ENCODE measurements around the gene MAP2K7.

Gene MAP2K7

DNA sequence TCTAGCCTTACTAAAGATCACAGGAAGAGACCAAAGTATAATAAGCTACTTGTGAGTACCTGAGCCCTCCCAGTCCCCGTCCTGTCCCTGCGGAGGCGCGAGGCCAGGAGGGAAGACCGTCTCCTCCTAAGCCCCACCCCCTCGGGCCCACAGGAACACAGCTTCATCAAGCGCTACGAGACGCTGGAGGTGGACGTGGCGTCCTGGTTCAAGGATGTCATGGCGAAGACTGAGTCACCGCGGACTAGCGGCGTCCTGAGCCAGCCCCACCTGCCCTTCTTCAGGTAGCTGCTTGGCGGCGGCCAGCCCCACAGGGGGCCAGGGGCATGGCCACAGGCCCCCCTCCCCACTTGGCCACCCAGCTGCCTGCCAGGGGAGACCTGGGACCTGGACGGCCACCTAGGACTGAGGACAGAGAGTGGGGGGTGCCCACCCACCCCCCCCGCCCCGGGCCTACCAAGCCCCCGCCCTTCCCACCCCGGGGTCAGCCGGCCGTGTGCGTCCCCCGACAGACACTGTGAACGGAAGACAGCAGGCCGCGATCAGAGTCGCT is 8.5 kb downstream of the MAP2K7 start:
- no peaks in the 10 kb centered on the region for H3K9me3 ChIP-seq (ENCODE audit: control insufficient read depth in 1 of 2, low read length in 2 of 2)
- peaks cover 3 to 42% of the 10 kb centered on the region in 2 donors for H3K36me3 ChIP-seq (ENCODE audit: control insufficient read depth in 1 of 2, insufficient read depth in 2 of 2, low read length in 2 of 2)
- H3K27ac ChIP-seq (ENCODE audit: low read length), result no peak overlapping the region
- H3K4me3 ChIP-seq (ENCODE audit: low read depth in 1 of 2, low read length in 2 of 2), result no peak overlapping the region
- H3K27me3 ChIP-seq (ENCODE audit: low read depth, low read length), result peaks cover 15% of the 10 kb centered on the region
- H3K4me1 ChIP-seq (ENCODE audit: control insufficient read depth in 1 of 2, insufficient read depth in 2 of 2, low read length in 2 of 2), result peaks cover 0 to 21% of the 10 kb centered on the region in 2 donors

DNA sequence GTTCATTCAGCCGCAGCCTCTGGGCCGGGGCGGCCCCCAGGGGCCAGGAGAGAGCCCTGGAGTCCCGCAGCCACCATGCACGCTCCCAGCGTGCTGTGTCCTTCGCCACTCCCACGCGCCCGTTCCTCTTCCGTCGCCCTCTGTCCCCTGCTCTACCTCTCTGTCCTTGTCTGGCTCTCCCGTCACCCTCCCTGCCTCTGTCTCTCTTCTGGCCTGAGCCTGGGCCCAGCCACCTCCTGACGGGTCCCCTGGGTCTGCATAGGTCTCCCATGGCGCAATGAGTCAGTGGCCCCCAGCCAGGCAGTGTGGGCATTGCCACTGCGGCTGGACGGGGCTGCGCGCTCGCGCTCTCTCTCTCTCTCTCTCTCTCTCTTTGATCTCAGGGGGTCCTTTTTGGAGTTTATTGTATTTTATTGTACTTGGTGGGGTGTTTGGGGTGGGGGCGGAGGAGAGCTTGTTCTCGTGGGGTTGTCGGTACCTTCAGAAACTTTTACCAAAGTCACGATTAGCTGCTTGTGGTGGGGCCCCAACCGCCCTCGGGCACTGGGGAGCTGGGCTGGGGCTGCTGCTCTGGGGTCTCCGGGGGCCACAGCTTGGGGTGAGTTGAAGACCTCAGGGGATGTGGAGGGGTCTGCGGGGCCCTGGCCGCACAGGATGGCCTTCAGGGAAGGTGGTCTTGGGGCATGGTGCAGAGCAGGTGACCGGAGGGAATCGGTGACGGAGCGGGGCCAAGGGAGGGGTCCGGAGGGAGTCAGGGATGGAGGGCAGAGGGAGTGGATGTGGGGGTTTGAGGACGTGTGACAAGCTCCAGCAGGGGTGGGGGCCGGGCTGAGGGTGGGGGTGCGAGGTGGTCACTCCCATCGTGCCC is 9.3 kb downstream of the MAP2K7 start:
- H3K27me3 ChIP-seq (ENCODE audit: low read depth, low read length), result peaks cover 19% of the 10 kb centered on the region
- peaks cover 3 to 42% of the 10 kb centered on the region in 2 donors for H3K36me3 ChIP-seq (ENCODE audit: control insufficient read depth in 1 of 2, insufficient read depth in 2 of 2, low read length in 2 of 2)
- no peaks in the 10 kb centered on the region for H3K9me3 ChIP-seq (ENCODE audit: control insufficient read depth in 1 of 2, low read length in 2 of 2)
- no peak overlapping the region for H3K27ac ChIP-seq (ENCODE audit: low read length)
- peaks cover 0 to 24% of the 10 kb centered on the region in 2 donors for H3K4me1 ChIP-seq (ENCODE audit: control insufficient read depth in 1 of 2, insufficient read depth in 2 of 2, low read length in 2 of 2)
- no peak overlapping the region for H3K4me3 ChIP-seq (ENCODE audit: low read depth in 1 of 2, low read length in 2 of 2)

DNA sequence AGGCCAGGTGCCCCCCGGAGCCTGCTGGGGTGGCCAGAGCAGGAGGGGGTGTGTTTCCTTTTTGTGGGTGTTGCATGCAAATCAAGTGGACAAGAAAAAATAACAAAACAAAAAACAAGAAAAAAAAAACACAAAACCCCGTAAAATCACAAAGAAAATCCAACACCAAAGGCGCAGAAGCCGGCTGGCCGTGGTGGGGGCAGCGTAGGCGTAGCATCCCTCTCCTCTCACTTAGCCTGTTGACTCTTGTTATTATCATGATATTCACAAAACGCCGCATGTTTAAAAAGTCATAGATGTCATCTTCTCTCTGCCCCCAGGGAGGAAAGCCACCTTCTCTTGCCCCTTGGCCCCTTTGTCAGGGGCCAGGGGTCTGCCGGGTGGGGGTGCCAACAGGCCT is 10.0 kb downstream of the MAP2K7 start:
- Histone ChIP-seq H3K4me1 (ENCODE audit: control insufficient read depth in 1 of 2, insufficient read depth in 2 of 2, low read length in 2 of 2) (peaks cover 0 to 28% of the 10 kb centered on the region in 2 donors), H3K27ac (ENCODE audit: low read length) (no peak overlapping the region), H3K9me3 (ENCODE audit: control insufficient read depth in 1 of 2, low read length in 2 of 2) (no peaks in the 10 kb centered on the region), H3K4me3 (ENCODE audit: low read depth in 1 of 2, low read length in 2 of 2) (no peak overlapping the region), H3K36me3 (ENCODE audit: control insufficient read depth in 1 of 2, insufficient read depth in 2 of 2, low read length in 2 of 2) (peaks cover 3 to 42% of the 10 kb centered on the region in 2 donors), H3K27me3 (ENCODE audit: low read depth, low read length) (peaks cover 27% of the 10 kb centered on the region)

DNA sequence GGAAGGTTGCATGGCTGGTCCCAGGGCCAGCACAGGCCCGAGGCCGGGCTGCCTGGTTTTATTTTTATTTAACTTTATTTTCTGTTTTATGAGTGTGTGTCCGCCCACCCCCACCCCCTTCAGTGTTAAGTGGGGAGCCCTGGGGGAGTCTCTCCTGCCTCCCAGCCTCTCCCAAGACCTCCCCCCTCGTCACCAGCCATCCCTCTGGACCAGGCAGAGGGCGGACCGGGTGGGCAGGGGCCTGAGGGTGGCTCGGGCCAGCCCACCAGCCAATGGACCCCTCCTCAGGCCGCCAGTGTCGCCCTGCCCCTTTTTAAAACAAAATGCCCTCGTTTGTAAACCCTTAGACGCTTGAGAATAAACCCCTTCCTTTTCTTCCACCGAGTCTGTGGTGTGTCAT is 10.4 kb downstream of the MAP2K7 start:
- Histone ChIP-seq H3K4me3 (ENCODE audit: low read depth in 1 of 2, low read length in 2 of 2) (no peak overlapping the region), H3K9me3 (ENCODE audit: control insufficient read depth in 1 of 2, low read length in 2 of 2) (no peaks in the 10 kb centered on the region), H3K27me3 (ENCODE audit: low read depth, low read length) (peaks cover 29% of the 10 kb centered on the region), H3K27ac (ENCODE audit: low read length) (no peak overlapping the region), H3K36me3 (ENCODE audit: control insufficient read depth in 1 of 2, insufficient read depth in 2 of 2, low read length in 2 of 2) (peaks cover 3 to 39% of the 10 kb centered on the region in 2 donors), H3K4me1 (ENCODE audit: control insufficient read depth in 1 of 2, insufficient read depth in 2 of 2, low read length in 2 of 2) (peaks cover 0 to 32% of the 10 kb centered on the region in 2 donors)

DNA sequence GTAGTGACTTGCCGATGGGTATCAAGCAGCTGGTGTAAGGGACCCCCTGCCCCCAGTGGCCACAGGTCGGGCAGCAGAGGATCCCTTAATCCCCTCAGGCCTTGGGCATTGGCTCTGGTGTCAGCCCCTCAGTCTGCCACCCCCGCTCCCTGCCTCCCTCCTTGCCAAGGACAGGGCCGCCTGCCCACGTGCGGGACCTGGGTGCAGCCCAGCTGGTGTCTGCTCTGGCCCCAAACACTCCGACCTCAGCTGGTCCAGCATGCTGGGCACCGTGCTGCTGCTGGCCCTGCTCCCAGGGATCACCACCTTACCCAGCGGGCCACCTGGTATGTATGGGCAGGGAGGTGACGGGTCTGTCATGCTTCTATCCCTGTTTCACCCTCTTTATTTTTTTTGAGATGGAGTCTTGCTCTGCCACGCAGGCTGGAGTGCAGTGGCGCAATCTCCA is 10.9 kb downstream of the MAP2K7 start, which contains the start of gene TGFBR3L:
Gene TGFBR3L (plus strand): TSS at position 233 of the 448 bp plus-strand sequence.
- Histone ChIP-seq H3K27me3 (ENCODE audit: low read depth, low read length) (peaks cover 29% of the 10 kb centered on the region), H3K4me3 (ENCODE audit: low read depth in 1 of 2, low read length in 2 of 2) (no peak within 1 kb of the TSS)

DNA sequence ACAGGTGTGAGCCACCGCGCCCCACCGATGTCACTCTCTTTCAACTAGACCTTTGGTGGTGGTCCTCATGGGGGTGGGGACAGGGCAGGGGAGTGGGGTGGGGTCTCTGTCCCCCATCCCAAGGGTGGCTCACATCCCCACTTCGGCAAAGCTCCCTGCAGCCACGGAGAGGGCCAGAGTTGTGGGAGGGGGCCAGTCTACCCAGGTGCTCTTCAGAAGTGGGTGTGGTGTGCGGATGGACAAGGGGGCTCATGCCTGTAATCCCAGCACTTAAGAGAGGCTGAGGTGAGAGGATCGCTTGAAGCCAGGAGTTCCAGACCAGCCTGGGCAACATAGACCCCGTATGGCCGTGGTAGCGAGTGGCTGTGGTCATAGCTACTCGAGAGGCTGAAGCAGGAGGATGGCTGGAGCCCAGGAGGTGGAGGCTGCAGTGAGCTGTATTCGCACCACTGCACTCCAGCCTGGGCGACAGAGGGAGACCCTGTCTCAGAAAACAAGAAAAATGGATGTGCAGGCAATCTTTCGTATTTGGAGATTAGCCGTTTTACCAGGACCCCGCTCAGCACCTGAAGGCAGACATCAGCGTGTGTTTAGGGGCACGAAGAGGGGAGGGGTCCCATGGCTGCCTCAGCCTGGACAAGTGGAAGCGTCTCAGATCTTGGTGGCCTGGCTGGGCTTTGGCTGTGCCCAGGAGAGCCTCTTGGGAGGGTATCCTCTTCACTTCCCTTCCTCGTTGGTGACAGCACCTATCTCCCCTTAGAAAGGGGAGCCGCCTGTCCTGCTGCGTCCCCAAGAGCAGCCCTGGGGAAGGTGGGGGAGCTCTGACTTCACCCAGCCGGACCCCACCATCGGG is 11.8 kb downstream of the MAP2K7 start:
- Histone ChIP-seq H3K9me3 (ENCODE audit: control insufficient read depth in 1 of 2, low read length in 2 of 2) (no peaks in the 10 kb centered on the region), H3K27me3 (ENCODE audit: low read depth, low read length) (peaks cover 29% of the 10 kb centered on the region), H3K27ac (ENCODE audit: low read length) (no peak overlapping the region), H3K4me3 (ENCODE audit: low read depth in 1 of 2, low read length in 2 of 2) (peak overlapping the region in 1 of 2 donors; percentile 51), H3K4me1 (ENCODE audit: control insufficient read depth in 1 of 2, insufficient read depth in 2 of 2, low read length in 2 of 2) (peaks cover 0 to 42% of the 10 kb centered on the region in 2 donors), H3K36me3 (ENCODE audit: control insufficient read depth in 1 of 2, insufficient read depth in 2 of 2, low read length in 2 of 2) (peaks cover 3 to 25% of the 10 kb centered on the region in 2 donors)

More for the DNA sequence above, 10.9 kb downstream of the MAP2K7 start, which contains the start of gene TGFBR3L:
- peaks cover 3 to 34% of the 10 kb centered on the region in 2 donors for H3K36me3 ChIP-seq (ENCODE audit: control insufficient read depth in 1 of 2, insufficient read depth in 2 of 2, low read length in 2 of 2)
- H3K9me3 ChIP-seq (ENCODE audit: control insufficient read depth in 1 of 2, low read length in 2 of 2), result no peaks in the 10 kb centered on the region
- peaks cover 0 to 37% of the 10 kb centered on the region in 2 donors for H3K4me1 ChIP-seq (ENCODE audit: control insufficient read depth in 1 of 2, insufficient read depth in 2 of 2, low read length in 2 of 2)
- no peak within 1 kb of the TSS for H3K27ac ChIP-seq (ENCODE audit: low read length)

DNA sequence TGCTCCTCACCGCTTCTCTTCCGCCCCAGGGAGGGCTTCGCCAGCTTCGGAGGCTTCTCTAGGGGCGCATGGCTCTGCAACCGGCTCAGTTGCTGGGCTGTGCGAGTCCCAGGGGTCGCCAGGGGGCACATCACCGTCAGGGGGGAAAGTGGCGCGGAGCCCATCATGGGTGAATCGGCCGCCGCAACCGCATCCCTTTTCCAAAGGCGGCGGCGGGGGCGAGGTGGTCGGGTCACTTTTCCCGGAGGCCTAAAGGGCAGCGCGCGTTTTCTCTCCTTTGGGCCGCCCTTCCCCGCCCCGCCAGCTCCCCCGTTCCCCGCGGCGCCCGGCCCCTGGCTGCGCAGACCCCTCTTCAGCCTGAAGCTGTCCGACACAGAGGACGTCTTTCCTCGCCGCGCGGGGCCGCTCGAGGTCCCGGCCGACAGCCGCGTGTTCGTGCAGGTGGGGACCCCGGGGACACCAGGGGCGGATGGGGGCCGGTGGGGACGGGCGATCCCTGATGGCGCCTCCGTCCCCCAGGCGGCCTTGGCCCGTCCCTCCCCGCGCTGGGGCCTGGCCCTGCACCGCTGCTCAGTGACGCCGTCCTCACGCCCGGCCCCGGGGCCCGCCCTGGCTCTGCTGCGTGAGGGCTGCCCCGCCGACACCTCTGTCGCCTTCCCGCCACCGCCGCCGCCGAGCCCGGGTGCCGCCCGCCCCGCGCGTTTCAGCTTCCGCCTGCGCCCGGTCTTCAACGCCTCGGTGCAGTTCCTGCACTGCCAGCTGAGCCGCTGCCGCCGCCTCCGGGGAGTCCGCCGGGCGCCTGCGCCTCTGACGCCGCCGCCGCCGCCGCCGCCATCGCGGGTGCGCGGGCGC is 12.7 kb downstream of the MAP2K7 start:
- Histone ChIP-seq H3K4me1 (ENCODE audit: control insufficient read depth in 1 of 2, insufficient read depth in 2 of 2, low read length in 2 of 2) (peaks cover 0 to 44% of the 10 kb centered on the region in 2 donors), H3K27ac (ENCODE audit: low read length) (no peak overlapping the region), H3K27me3 (ENCODE audit: low read depth, low read length) (peaks cover 29% of the 10 kb centered on the region), H3K36me3 (ENCODE audit: control insufficient read depth in 1 of 2, insufficient read depth in 2 of 2, low read length in 2 of 2) (peaks cover 3 to 17% of the 10 kb centered on the region in 2 donors), H3K9me3 (ENCODE audit: control insufficient read depth in 1 of 2, low read length in 2 of 2) (no peaks in the 10 kb centered on the region), H3K4me3 (ENCODE audit: low read depth in 1 of 2, low read length in 2 of 2) (peak overlapping the region in 1 of 2 donors; percentile 51)

DNA sequence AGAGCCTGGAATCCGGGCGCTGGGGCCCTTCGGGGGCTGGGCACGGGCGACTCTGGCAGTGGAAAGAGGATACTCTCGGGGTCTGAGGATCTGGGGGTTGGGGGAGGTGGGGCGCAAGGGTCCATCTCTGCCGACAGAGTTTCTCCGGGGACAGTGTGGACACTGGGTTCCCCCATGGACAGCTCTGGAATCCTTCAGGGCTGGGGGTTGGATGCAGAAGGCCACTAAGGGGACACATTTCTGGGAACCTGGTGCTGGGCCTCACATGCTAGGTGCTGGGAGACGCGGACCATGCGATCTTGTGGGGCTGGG is 13.2 kb downstream of the MAP2K7 start:
- Histone ChIP-seq H3K36me3 (ENCODE audit: control insufficient read depth in 1 of 2, insufficient read depth in 2 of 2, low read length in 2 of 2) (peaks cover 3 to 13% of the 10 kb centered on the region in 2 donors), H3K4me1 (ENCODE audit: control insufficient read depth in 1 of 2, insufficient read depth in 2 of 2, low read length in 2 of 2) (peaks cover 5 to 50% of the 10 kb centered on the region in 2 donors), H3K27me3 (ENCODE audit: low read depth, low read length) (peaks cover 29% of the 10 kb centered on the region), H3K4me3 (ENCODE audit: low read depth in 1 of 2, low read length in 2 of 2) (peak overlapping the region in 1 of 2 donors; percentile 46), H3K27ac (ENCODE audit: low read length) (no peak overlapping the region), H3K9me3 (ENCODE audit: control insufficient read depth in 1 of 2, low read length in 2 of 2) (no peaks in the 10 kb centered on the region)

DNA sequence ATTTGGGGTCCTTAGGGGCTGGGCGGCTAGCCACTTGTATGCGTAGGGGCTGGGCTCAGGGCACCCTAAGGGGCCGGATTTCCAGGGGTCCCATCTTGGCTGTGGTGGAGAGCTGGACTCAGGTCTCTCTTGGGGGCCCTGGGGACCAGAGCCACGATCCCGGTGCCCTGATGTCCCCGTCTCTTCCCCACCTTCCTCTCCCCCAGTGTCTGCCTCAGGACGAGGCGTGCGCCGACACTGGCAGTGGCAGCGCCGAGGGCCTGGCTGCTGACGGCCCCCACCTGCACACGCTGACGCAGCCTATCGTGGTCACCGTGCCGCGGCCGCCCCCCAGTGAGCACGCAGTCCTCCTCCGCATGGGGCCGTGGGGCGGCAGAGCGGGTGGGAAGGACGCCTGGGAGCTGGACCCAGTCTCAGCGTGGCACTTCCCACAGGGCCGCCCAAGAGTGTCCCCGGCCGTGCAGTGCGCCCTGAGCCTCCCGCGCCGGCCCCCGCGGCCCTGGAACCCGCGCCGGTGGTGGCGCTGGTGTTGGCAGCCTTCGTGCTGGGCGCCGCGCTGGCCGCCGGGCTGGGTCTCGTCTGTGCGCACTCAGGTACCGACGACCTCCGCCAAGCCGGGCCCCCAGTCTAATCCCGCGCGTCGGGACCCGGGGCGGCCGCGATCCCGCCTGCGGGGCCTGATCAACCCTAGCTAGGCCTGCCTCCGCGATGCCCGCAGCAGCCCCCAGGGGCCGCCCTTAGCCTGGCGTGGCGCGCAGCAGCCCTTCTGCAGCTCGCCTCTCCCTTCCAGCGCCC is 13.8 kb downstream of the MAP2K7 start:
- H3K9me3 ChIP-seq (ENCODE audit: control insufficient read depth in 1 of 2, low read length in 2 of 2), result no peaks in the 10 kb centered on the region
- peaks cover 5 to 56% of the 10 kb centered on the region in 2 donors for H3K4me1 ChIP-seq (ENCODE audit: control insufficient read depth in 1 of 2, insufficient read depth in 2 of 2, low read length in 2 of 2)
- no peak overlapping the region for H3K27ac ChIP-seq (ENCODE audit: low read length)
- H3K36me3 ChIP-seq (ENCODE audit: control insufficient read depth in 1 of 2, insufficient read depth in 2 of 2, low read length in 2 of 2), result peaks cover 2 to 14% of the 10 kb centered on the region in 2 donors
- peak overlapping the region in 1 of 2 donors; percentile 46 for H3K4me3 ChIP-seq (ENCODE audit: low read depth in 1 of 2, low read length in 2 of 2)
- H3K27me3 ChIP-seq (ENCODE audit: low read depth, low read length), result peaks cover 29% of the 10 kb centered on the region
